Activated T-cell treated with anti-CD3 and anti-CD28 coated beads, Interleukin-2, amount 50 U/mL, for 48 hours (primary cell): ENCODE measurements around the gene PSKH1.
"Not testable (repeated sequence)": the region's sequence is repeated elsewhere in the genome, so short reads cannot be mapped to it uniquely, and the experiment has no call there.

ENCODE experiments used
- DNase-seq, 2 experiments: peaks; one replicate each; pipeline ENCODE4 v3.0.0-alpha.2; 2020

PSKH1 gene

GRCh38 chr16:67964477-67965131 lies 71.5 kb downstream of the PSKH1 start:
- DNase-seq: no peak

GRCh38 chr16:67965668-67966548 lies 72.9 kb downstream of the PSKH1 start:
- DNase-seq: no peak

- no peak for DNase-seq
Observed at GRCh38 chr16:67966549-67967182, 73.6 kb downstream of the PSKH1 start.

- DNase-seq: peak; percentile 57 to 58
Observed at GRCh38 chr16:67967183-67967957, 74.3 kb downstream of the PSKH1 start.

- DNase-seq: peak; percentile 55 to 64
Observed at GRCh38 chr16:67967958-67968399, 74.9 kb downstream of the PSKH1 start.

- peak; percentile 95 for DNase-seq
Observed at GRCh38 chr16:67968400-67969253, 75.6 kb downstream of the PSKH1 start, which contains the start of gene SLC12A4. Gene SLC12A4 (minus strand): TSS chr16:67968637. CDS start chr16:67968553, 84 bp downstream.

GRCh38 chr16:67969254-67970039 lies 76.4 kb downstream of the PSKH1 start:
- no peak for DNase-seq

GRCh38 chr16:67971111-67971510 lies 78.1 kb downstream of the PSKH1 start:
- DNase-seq: no peak

GRCh38 chr16:67972285-67972684 lies 79.2 kb downstream of the PSKH1 start:
- DNase-seq: not testable (repeated sequence)

GRCh38 chr16:67975321-67976105 lies 82.5 kb downstream of the PSKH1 start:
- no peak for DNase-seq

- no peak for DNase-seq
Observed at GRCh38 chr16:67976205-67976604, 83.2 kb downstream of the PSKH1 start.

GRCh38 chr16:67977005-67977404 lies 84.0 kb downstream of the PSKH1 start:
- DNase-seq: no peak

GRCh38 chr16:67977469-67978227 lies 84.6 kb downstream of the PSKH1 start:
- DNase-seq: no peak
